Motor neuron (in vitro differentiated cells): Measurements from ENCODE around the gene STS. TPM values are rescaled to one million over a fixed set of nuclear protein-coding genes. Genes with fewer than 3 reads are reported as not detected.
"Not testable (repeated sequence)": the region's sequence is repeated elsewhere in the genome, so short reads cannot be mapped to it uniquely, and the experiment has no call there.

Source experiments
- ATAC-seq, 8 experiments: fragments of 200-7000 bp; cut with Tn5 transposase; replicated peaks in 6 of 8; 2 replicates each; pipeline ENCODE4 v1.8.0; 2021; ENCODE audit warnings: mild to moderate bottlenecking in 8 of 8, moderate library complexity in 8 of 8
- H3K27ac ChIP-seq, 2 donors: fragments of 250-450 bp; sonication (Bioruptor Pico); 2 replicates each; pipeline ENCODE4 v1.9.0; 2021; ENCODE audit warnings: antibody characterized with exemption in 2 of 2, mild to moderate bottlenecking in 2 of 2, moderate library complexity in 1 of 2
- H3K4me1 ChIP-seq, 2 donors: fragments of 250-450 bp; sonication (Bioruptor Pico); replicated peaks in 1 of 2; 2 replicates each; pipeline ENCODE4 v1.6.1; 2021; ENCODE audit warnings: antibody characterized with exemption in 2 of 2, mild to moderate bottlenecking in 2 of 2, moderate library complexity in 1 of 2
- H3K4me3 ChIP-seq, 5 donors: fragments of 250-450 bp; sonication (Bioruptor Pico); 2 replicates each; pipeline ENCODE4 v1.9.0; 2021; ENCODE audit warnings: antibody characterized with exemption in 5 of 5, mild to moderate bottlenecking in 5 of 5, moderate library complexity in 4 of 5
- WGBS, 10 experiments: fragments of 450-650 bp; shearing (Covaris generic); methylation state at CpG; one replicate each; pipeline ENCODE4 v1.0.0; 2022; 5-methylcytosine and 5-hydroxymethylcytosine counted together
- in situ Hi-C, 9 experiments: fragments of 400-800 bp; cut with MboI; loops; one replicate each; pipeline ENCODE4 v1.15.0; 2021; ENCODE audit warnings: low sequenced_read_pairs in 9 of 9, low pct_unique_long_range_greater_than_20kb in 2 of 9; ENCODE audit not compliant: unreplicated experiment in 9 of 9
- total RNA-seq, 8 experiments: library from RNA; unstranded; fragments of 300-600 nt; gene quantifications; 2 replicates each; pipeline versions ENCODE4 v1.2.3 to v1.2.4, GENCODE V29; 2022

Gene STS
- total RNA-seq, 8 experiments from 2014 or later = 2.9 to 41.0 (median 7.4) TPM

DNA sequence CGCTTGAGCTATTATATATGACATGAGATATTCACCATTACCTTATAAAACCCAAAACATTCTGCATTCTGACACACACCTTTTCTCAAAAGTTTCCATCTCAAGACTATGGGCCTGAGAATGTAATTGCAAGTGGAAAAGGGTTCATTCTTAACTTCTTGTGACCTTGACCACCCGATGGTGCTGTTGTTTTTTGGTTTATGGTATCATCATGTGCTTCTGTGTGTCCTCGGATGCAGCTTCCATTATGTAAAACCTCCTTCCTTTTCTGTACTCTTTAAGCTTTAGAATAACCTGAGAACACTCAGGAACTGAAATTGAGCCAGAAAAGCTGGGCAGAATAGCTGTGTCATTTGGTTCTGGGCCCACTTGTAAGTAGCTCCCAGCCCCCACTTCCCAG lies 16.7 kb downstream of the STS start:
- H3K4me3 ChIP-seq = no peak overlapping the region
- ATAC-seq = no peak
- in situ Hi-C loops = no loop called here
- WGBS, 10 experiments = 40 to 100% (median 92%) methylated on average over 1 to 2 of the region's 3 CpGs; no CpG with 5 or more reads in 7 of the 10 experiments
- no peak overlapping the region for H3K27ac ChIP-seq
- H3K4me1 ChIP-seq = no peaks in the 10 kb centered on the region

- H3K27ac ChIP-seq = no peak overlapping the region
- in situ Hi-C loops = no loop called here
- no peaks in the 10 kb centered on the region for H3K4me1 ChIP-seq
- H3K4me3 ChIP-seq = no peak overlapping the region
- ATAC-seq = no peak
- WGBS, 10 experiments = 50% methylated on average over 1 of the region's 1 CpG; no CpG with 5 or more reads in 9 of the 10 experiments
These were observed 20.9 kb downstream of the STS start for GRCh38 chrX:7168371-7168770.

GRCh38 chrX:7169627-7170026 lies 22.1 kb downstream of the STS start:
- no peak overlapping the region for H3K27ac ChIP-seq
- H3K4me3 ChIP-seq = no peak overlapping the region
- WGBS, 10 experiments = 80% methylated on average over 1 of the region's 3 CpGs; no CpG with 5 or more reads in 9 of the 10 experiments
- H3K4me1 ChIP-seq = no peaks in the 10 kb centered on the region
- in situ Hi-C loops = no loop called here
- ATAC-seq = no peak

DNA sequence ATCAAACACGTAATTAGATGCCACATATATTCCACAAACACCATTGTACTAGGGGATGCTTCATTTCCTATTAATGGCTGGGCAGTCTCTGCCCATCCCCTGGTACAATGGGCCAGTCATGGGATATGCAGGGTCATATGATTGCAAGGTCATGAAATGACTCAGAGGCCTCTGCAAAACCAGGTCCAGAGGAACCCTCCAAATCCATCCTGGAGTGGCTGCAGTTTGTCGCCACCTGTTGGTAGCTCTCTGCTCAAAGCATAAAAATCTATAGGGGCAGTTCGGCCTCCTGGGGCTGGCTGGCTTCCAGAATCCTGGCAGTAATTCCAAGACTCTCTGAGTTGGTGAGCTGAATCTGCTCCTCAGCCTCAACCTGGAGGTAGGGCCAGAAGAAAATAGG lies 23.4 kb downstream of the STS start:
- Histone ChIP-seq H3K4me1 (no peaks in the 10 kb centered on the region), H3K27ac (no peak overlapping the region), H3K4me3 (no peak overlapping the region)
- in situ Hi-C loops = no loop called here
- no peak for ATAC-seq
- 70 to 83% (median 80%) methylated on average over 1 to 2 of the region's 3 CpGs; no CpG with 5 or more reads in 7 of the 10 experiments for WGBS, 10 experiments

DNA sequence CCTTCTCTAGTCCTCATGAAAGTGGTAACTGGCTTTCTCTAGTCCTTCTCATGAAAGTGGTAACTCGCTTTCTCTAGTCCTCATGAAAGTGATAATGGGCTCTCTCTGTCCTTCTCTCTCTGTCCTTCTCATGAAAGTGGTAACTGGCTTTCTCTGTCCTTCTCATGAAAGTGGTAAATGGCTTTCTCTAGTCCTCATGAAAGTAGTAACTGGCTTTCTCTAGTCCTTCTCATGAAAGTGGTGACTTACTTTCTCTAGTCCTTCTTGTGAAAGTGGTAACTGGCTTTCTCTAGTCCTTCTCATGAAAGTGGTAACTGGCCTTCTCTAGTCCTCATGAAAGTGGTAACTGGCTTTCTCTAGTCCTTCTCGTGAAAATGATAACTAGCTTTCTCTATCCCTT lies 31.3 kb downstream of the STS start:
- 80 to 100% (median 96%) methylated on average over 1 to 2 of the region's 2 CpGs; no CpG with 5 or more reads in 6 of the 10 experiments for WGBS, 10 experiments
- H3K4me1 ChIP-seq, in situ Hi-C loops, H3K4me3 ChIP-seq, H3K27ac ChIP-seq, ATAC-seq: not testable (repeated sequence)

- no peak overlapping the region for H3K27ac ChIP-seq
- WGBS, 10 experiments = 0 to 100% (median 92%) methylated on average over 1 to 2 of the region's 2 CpGs; no CpG with 5 or more reads in 5 of the 10 experiments
- no peak overlapping the region for H3K4me3 ChIP-seq
- ATAC-seq = no peak
- in situ Hi-C loops = no loop called here
- H3K4me1 ChIP-seq = no peaks in the 10 kb centered on the region
These were observed 31.9 kb downstream of the STS start for GRCh38 chrX:7179446-7179845.

- 40 to 100% (median 98%) methylated on average over 1 to 3 of the region's 3 CpGs; no CpG with 5 or more reads in 6 of the 10 experiments for WGBS, 10 experiments
- no peak for ATAC-seq
- no peaks in the 10 kb centered on the region for H3K4me1 ChIP-seq
- no peak overlapping the region for H3K27ac ChIP-seq
- no peak overlapping the region for H3K4me3 ChIP-seq
- in situ Hi-C loops = no loop called here
These were observed 37.3 kb downstream of the STS start for GRCh38 chrX:7184816-7185215.

DNA sequence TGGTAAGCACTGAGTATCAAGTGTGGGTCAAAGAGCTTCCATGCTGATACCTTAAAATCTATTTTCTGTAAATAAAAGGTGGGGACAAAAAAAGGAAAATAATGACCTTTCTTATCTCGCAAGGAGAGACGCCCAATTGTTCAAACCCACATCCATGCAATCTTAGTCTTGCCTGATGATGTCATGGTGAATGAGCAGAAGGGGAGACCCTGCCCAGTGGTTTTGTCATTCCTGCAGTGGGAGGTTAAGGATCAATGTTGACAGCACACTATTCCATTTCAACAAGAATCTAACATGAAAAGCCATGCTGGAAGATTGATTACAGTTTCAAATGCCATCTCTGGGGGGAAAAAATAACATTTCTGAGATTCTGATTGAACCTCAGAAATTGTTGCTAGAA lies 41.2 kb downstream of the STS start:
- H3K4me3 ChIP-seq = no peak overlapping the region
- no peak overlapping the region for H3K27ac ChIP-seq
- WGBS, 10 experiments = 80 to 94% methylated on average over 2 of the region's 2 CpGs; no CpG with 5 or more reads in 8 of the 10 experiments
- peak in 2 of 8 experiments; percentile 52 to 56 for ATAC-seq
- H3K4me1 ChIP-seq = no peaks in the 10 kb centered on the region
- in situ Hi-C loops = no loop called here

DNA sequence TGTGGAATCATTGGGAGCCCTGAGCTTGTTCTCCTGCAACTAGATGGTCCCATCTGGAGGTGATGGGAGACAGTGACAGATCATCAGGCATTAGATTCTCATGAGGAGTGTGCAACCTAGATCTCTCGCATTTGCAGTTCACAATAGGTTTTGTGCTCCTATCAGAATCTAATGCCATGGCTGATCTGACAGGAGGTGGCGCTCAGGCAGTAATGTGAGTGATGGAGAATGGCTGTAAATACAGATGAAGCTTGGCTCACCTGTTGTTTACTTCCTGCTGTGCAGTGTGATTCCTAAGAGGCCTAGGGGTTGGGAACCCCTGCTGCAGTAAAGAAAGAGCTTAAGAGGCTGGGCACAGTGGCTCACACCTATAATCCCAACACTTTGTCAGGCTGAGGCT lies 42.6 kb downstream of the STS start:
- in situ Hi-C loops = no loop called here
- no peak overlapping the region for H3K27ac ChIP-seq
- H3K4me3 ChIP-seq = no peak overlapping the region
- H3K4me1 ChIP-seq = no peaks in the 10 kb centered on the region
- no peak for ATAC-seq
- WGBS, 10 experiments = 100% methylated on average over 2 of the region's 2 CpGs; no CpG with 5 or more reads in 9 of the 10 experiments

DNA sequence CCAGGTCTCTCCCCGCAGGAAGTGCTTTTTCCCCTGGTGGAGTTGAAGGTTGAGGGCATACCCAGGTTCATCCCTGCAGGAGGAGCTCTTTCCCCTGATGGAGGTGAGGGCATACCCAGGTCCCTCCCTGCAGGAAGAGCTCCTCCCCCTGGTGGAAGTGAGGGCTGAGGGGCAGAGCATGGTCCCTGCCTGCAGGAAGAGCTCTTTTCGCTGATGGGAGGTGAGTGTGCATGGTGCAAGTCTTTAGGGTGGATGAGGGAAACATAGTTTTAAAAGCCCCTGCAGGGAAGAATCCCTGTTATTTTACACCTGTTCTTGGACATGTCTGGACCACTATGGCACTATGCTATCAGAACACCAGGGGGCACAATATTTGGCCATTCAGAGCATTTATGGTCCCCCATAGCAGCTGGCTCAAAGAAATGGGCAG lies 44.2 kb downstream of the STS start:
- Histone ChIP-seq H3K4me3 (no peak overlapping the region), H3K27ac (no peak overlapping the region), H3K4me1 (no peaks in the 10 kb centered on the region)
- in situ Hi-C loops = no loop called here
- peak in 1 of 8 experiments; percentile 40 for ATAC-seq
- 100% methylated on average over 2 of the region's 2 CpGs; no CpG with 5 or more reads in 9 of the 10 experiments for WGBS, 10 experiments

DNA sequence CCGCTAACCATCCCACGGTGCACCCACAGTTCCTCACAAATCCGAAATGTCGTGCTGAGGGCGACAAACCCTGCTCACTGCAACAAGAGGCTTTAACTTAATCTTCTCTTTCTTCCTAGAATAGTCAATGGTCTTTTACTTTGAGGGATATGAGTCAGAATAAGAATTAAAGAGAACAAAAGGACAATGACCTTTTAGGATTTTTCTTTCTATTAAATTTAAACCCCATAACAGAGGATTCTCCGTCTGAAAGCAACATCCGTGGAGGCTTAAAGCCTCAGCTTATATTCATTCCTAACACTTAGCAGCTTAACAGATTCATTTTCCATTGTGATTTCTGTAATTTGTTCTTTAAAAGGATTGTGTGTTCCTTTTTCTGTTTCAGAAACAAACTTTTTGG lies 45.4 kb downstream of the STS start:
- Histone ChIP-seq H3K4me1 (no peaks in the 10 kb centered on the region), H3K27ac (no peak overlapping the region), H3K4me3 (no peak overlapping the region)
- in situ Hi-C loops = no loop called here
- no peak for ATAC-seq
- 67 to 100% (median 89%) methylated on average over 1 to 4 of the region's 7 CpGs; no CpG with 5 or more reads in 5 of the 10 experiments for WGBS, 10 experiments

GRCh38 chrX:7194606-7195005 lies 47.1 kb downstream of the STS start:
- WGBS, 10 experiments = 94 to 98% (median 96%) methylated on average over 6 to 11 of the region's 11 CpGs; no CpG with 5 or more reads in 7 of the 10 experiments
- no peaks in the 10 kb centered on the region for H3K4me1 ChIP-seq
- no peak overlapping the region for H3K4me3 ChIP-seq
- ATAC-seq = no peak
- H3K27ac ChIP-seq = no peak overlapping the region
- in situ Hi-C loops = no loop called here
